H9 (cell line): ENCODE data around the gene CFAP46. TPM values are rescaled to one million over a fixed set of nuclear protein-coding genes. Genes with fewer than 3 reads are reported as not detected.

Experiments
- DNase-seq: peaks from one replicate; pipeline ENCODE4 v3.0.0-alpha.2; 2017
- H2AFZ ChIP-seq: one replicate; pipeline ENCODE4 v1.6.1; 2013; ENCODE audit warnings: mild to moderate bottlenecking, low read length, control low read depth, moderate library complexity
- H2AK5ac ChIP-seq: 2 replicates; pipeline ENCODE4 v1.6.1; 2013; ENCODE audit warnings: low read length, control low read depth, mixed read lengths; ENCODE audit not compliant: insufficient read length
- H2BK120ac ChIP-seq: one replicate; pipeline ENCODE4 v1.6.1; 2013; ENCODE audit warnings: low read depth, mild to moderate bottlenecking, low read length, control low read depth, inconsistent platforms; ENCODE audit not compliant: poor library complexity, severe bottlenecking
- H2BK12ac ChIP-seq: 2 replicates; pipeline ENCODE4 v1.6.1; 2013; ENCODE audit warnings: low read length, control low read depth, mixed read lengths, low read depth; ENCODE audit not compliant: insufficient read length
- H2BK15ac ChIP-seq: 2 replicates; pipeline ENCODE4 v1.6.1; 2013; ENCODE audit warnings: low read depth, low read length, control low read depth
- H2BK20ac ChIP-seq: one replicate; pipeline ENCODE4 v1.6.1; 2013; ENCODE audit warnings: low read depth, mild to moderate bottlenecking, low read length, control low read depth, inconsistent platforms; ENCODE audit not compliant: poor library complexity, severe bottlenecking
- H2BK5ac ChIP-seq: 2 replicates; pipeline ENCODE4 v1.6.1; 2013; ENCODE audit warnings: low read length, control low read depth, mixed read lengths; ENCODE audit not compliant: insufficient read length
- H3K14ac ChIP-seq: 2 replicates; pipeline ENCODE4 v1.6.1; 2013; ENCODE audit warnings: low read length, control low read depth; ENCODE audit not compliant: insufficient read depth
- H3K18ac ChIP-seq: 2 replicates; pipeline ENCODE4 v1.6.1; 2013; ENCODE audit warnings: low read depth, mild to moderate bottlenecking, mixed read lengths, low read length, control low read depth; ENCODE audit not compliant: insufficient read length
- H3K23ac ChIP-seq: 2 replicates; pipeline ENCODE4 v1.6.1; 2013; ENCODE audit warnings: low read length, control low read depth, mixed read lengths, low read depth; ENCODE audit not compliant: insufficient read length
- H3K23me2 ChIP-seq: 2 replicates; pipeline ENCODE4 v1.6.1; 2013; ENCODE audit warnings: low read depth, mild to moderate bottlenecking, mixed read lengths, low read length, control low read depth; ENCODE audit not compliant: insufficient read length, poor library complexity, severe bottlenecking
- H3K27ac ChIP-seq: 2 replicates; pipeline ENCODE4 v1.5.1; 2013; ENCODE audit warnings: low read length, control low read depth, mixed read lengths, low read depth; ENCODE audit not compliant: insufficient read length
- H3K27me3 ChIP-seq: 2 replicates; pipeline ENCODE4 v1.6.1; 2013; ENCODE audit warnings: low read length, control low read depth, inconsistent platforms; ENCODE audit not compliant: insufficient read depth
- H3K4ac ChIP-seq: 2 replicates; pipeline ENCODE4 v1.6.1; 2013; ENCODE audit warnings: low read depth, mild to moderate bottlenecking, control low read depth, inconsistent platforms, low read length, moderate library complexity
- H3K4me1 ChIP-seq: 2 replicates; pipeline ENCODE4 v1.6.1; 2013; ENCODE audit warnings: low read length, control low read depth, inconsistent platforms; ENCODE audit not compliant: insufficient read depth
- H3K4me2 ChIP-seq: 2 replicates; pipeline ENCODE4 v1.6.1; 2013; ENCODE audit warnings: low read length, control low read depth, mixed read lengths; ENCODE audit not compliant: insufficient read length, insufficient read depth
- H3K56ac ChIP-seq: 2 replicates; pipeline ENCODE4 v1.6.1; 2013; ENCODE audit warnings: low read depth, mild to moderate bottlenecking, mixed read lengths, low read length, control low read depth; ENCODE audit not compliant: insufficient read length
- H3K79me1 ChIP-seq: 2 replicates; pipeline ENCODE4 v1.6.1; 2013; ENCODE audit warnings: low read depth, mild to moderate bottlenecking, moderate library complexity, low read length, control low read depth, inconsistent platforms; ENCODE audit not compliant: insufficient read depth, poor library complexity, severe bottlenecking
- H3K79me2 ChIP-seq: 2 replicates; pipeline ENCODE4 v1.6.1; 2013; ENCODE audit warnings: low read length, control low read depth, inconsistent platforms; ENCODE audit not compliant: insufficient read depth
- H3K9ac ChIP-seq: 2 replicates; pipeline ENCODE4 v1.6.1; 2013; ENCODE audit warnings: low read length, control low read depth, mixed read lengths; ENCODE audit not compliant: insufficient read length; ENCODE audit errors: extremely low read depth
- H3K9me3 ChIP-seq: one replicate; pipeline ENCODE4 v1.6.1; 2013; ENCODE audit warnings: low read depth, low read length, inconsistent platforms; ENCODE audit not compliant: control insufficient read depth
- H3T11ph ChIP-seq: one replicate; pipeline ENCODE4 v1.6.1; 2013; ENCODE audit warnings: mild to moderate bottlenecking, low read length, control low read depth, inconsistent platforms
- H4K20me1 ChIP-seq: one replicate; pipeline ENCODE4 v1.6.1; 2013; ENCODE audit not compliant: control insufficient read depth, insufficient read length, insufficient read depth
- H4K5ac ChIP-seq: 2 replicates; pipeline ENCODE4 v1.6.1; 2013; ENCODE audit warnings: low read depth, mild to moderate bottlenecking, mixed read lengths, low read length, control low read depth; ENCODE audit not compliant: insufficient read length
- H4K8ac ChIP-seq: replicated peaks from 2 replicates; pipeline ENCODE4 v1.6.1; 2013; ENCODE audit warnings: low read length, control low read depth, mixed read lengths, low read depth; ENCODE audit not compliant: insufficient read length
- H4K91ac ChIP-seq: 2 replicates; pipeline ENCODE4 v1.6.1; 2013; ENCODE audit warnings: low read depth, mild to moderate bottlenecking, moderate library complexity, mixed read lengths, low read length, control low read depth; ENCODE audit not compliant: insufficient read length
- H3K27ac Mint-ChIP-seq, 3 experiments: 2 replicates in 2 of 3; 3 replicates in 1 of 3; pipeline ENCODE4 v1.8.0; 2020 to 2021; ENCODE audit warnings: mixed read lengths in 3 of 3, mild to moderate bottlenecking in 1 of 3, moderate library complexity in 1 of 3
- H3K27me3 Mint-ChIP-seq: 2 replicates; pipeline ENCODE4 v1.8.0; 2021; ENCODE audit warnings: low read depth, mild to moderate bottlenecking, moderate library complexity, mixed read lengths
- H3K36me3 Mint-ChIP-seq, 3 experiments: 2 replicates in 2 of 3; 3 replicates in 1 of 3; pipeline ENCODE4 v1.8.0; 2020 to 2021; ENCODE audit warnings: low read depth in 3 of 3, mixed read lengths in 3 of 3; ENCODE audit not compliant: insufficient read depth in 1 of 3
- H3K4me1 Mint-ChIP-seq, 2 experiments: 2 replicates each; pipeline ENCODE4 v1.8.0; 2020; ENCODE audit warnings: mixed read lengths in 2 of 2
- H3K4me3 Mint-ChIP-seq, 2 experiments: 2 replicates in 1 of 2; 3 replicates in 1 of 2; pipeline ENCODE4 v1.8.0; 2020 to 2021; ENCODE audit warnings: mild to moderate bottlenecking in 2 of 2, mixed read lengths in 2 of 2, moderate library complexity in 1 of 2
- H3K9me3 Mint-ChIP-seq, 2 experiments: 2 replicates in 1 of 2; 3 replicates in 1 of 2; pipeline ENCODE4 v1.8.0; 2020; ENCODE audit warnings: mild to moderate bottlenecking in 2 of 2, mixed read lengths in 2 of 2, moderate library complexity in 1 of 2
- CTCF ChIP-seq: fragments of 200-600 bp; sonication (generic); conservative IDR thresholded peaks from 3 replicates; pipeline ENCODE4 v1.8.0; 2021; ENCODE audit warnings: antibody characterized with exemption, mild to moderate bottlenecking
- WGBS: extraction: QIAGEN DNeasy Blood & Tissue Kit; methylation state at CpG from one replicate; pipeline ENCODE4 v1.1.7; 2013; ENCODE audit warnings: missing lambda C conversion rate, low lambda C conversion rate, mixed read lengths; ENCODE audit not compliant: insufficient read length; ENCODE audit errors: extremely low coverage; 5-methylcytosine and 5-hydroxymethylcytosine counted together
- total RNA-seq: library from RNA; stranded (reverse); gene quantifications from 2 replicates; pipeline ENCODE4 v1.2.1, GENCODE V29; 2021

CFAP46 gene
- total RNA-seq, 1 experiment from 2014 or later = 3.1 TPM

GRCh38 chr10:132958883-132959558, 16.7 kb upstream of the CFAP46 start:
- Histone ChIP-seq H3K23ac (no peak overlapping the region), H4K91ac (no peak overlapping the region), H3K4ac (no peak overlapping the region), H2BK120ac (no peak overlapping the region), H4K8ac (no peak overlapping the region), H3K4me1 (no peaks in the 10 kb centered on the region; the same call in 1 of the 2 replicates), H2BK12ac (no peak overlapping the region), H2AFZ (no peak overlapping the region), H2BK5ac (no peak overlapping the region), H3K4me2 (no peak overlapping the region), H4K5ac (no peak overlapping the region), H2AK5ac (no peak overlapping the region), H3K27ac (no peak overlapping the region), H3K18ac (no peak overlapping the region), H3K9me3 (no peaks in the 10 kb centered on the region), H3K79me1 (no peaks in the 10 kb centered on the region), H2BK15ac (no peak overlapping the region), H3K9ac (no peak overlapping the region), H3K56ac (no peak overlapping the region), H2BK20ac (no peak overlapping the region), H4K20me1 (no peaks in the 10 kb centered on the region), H3K79me2 (no peaks in the 10 kb centered on the region), H3K14ac (no peak overlapping the region), H3K27me3 (no peaks in the 10 kb centered on the region), H3K23me2 (peaks cover 3% of the 10 kb centered on the region), H3T11ph (no peak overlapping the region)
- DNase-seq = peak; percentile 23
- Mint-ChIP-seq H3K4me3 (no peak overlapping the region), H3K9me3 (peaks cover 0 to 5% of the 10 kb centered on the region in 2 experiments; a peak in 3 of 5 replicates), H3K27me3 (peaks cover 19% of the 10 kb centered on the region), H3K36me3 (no peaks in the 10 kb centered on the region), H3K4me1 (peaks cover 11 to 20% of the 10 kb centered on the region in 2 experiments), H3K27ac (no peak overlapping the region; a peak in 1 of 7 replicates)
- TF ChIP-seq CTCF = no peak
- WGBS = no CpG with 5 or more reads among the region's 23 CpGs
